ENCODE data around the gene PTPRD.

GRCh38 chr9:8745347-8745746 lies 1867.5 kb downstream of the PTPRD start:
- TF ChIP-seq, protein P1, sequence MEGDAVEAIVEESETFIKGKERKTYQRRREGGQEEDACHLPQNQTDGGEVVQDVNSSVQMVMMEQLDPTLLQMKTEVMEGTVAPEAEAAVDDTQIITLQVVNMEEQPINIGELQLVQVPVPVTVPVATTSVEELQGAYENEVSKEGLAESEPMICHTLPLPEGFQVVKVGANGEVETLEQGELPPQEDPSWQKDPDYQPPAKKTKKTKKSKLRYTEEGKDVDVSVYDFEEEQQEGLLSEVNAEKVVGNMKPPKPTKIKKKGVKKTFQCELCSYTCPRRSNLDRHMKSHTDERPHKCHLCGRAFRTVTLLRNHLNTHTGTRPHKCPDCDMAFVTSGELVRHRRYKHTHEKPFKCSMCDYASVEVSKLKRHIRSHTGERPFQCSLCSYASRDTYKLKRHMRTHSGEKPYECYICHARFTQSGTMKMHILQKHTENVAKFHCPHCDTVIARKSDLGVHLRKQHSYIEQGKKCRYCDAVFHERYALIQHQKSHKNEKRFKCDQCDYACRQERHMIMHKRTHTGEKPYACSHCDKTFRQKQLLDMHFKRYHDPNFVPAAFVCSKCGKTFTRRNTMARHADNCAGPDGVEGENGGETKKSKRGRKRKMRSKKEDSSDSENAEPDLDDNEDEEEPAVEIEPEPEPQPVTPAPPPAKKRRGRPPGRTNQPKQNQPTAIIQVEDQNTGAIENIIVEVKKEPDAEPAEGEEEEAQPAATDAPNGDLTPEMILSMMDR (IDR thresholded peaks at IDR 0.05 in 8 of 11, conservative IDR thresholded peaks at IDR 0.05 in 3 of 11) = no peak
- no peak for TF ChIP-seq POLR2AphosphoS5 (IDR thresholded peaks at IDR 0.05)
